LNCaP clone FGC (cell line): ENCODE results near the gene CLASRP.

ENCODE experiments used
- DNase-seq: peaks from one replicate; pipeline ENCODE4 v3.0.0-alpha.2; 2011; ENCODE audit warnings: low read depth
- H3K4me3 ChIP-seq: 2 replicates; pipeline ENCODE4 v1.5.1; 2011; ENCODE audit warnings: mild to moderate bottlenecking, low read depth, low read length, control low read depth
- CTCF ChIP-seq: IDR thresholded peaks from 2 replicates; pipeline ENCODE4 v1.5.1; 2012; ENCODE audit warnings: mild to moderate bottlenecking; ENCODE audit not compliant: control insufficient read depth, insufficient read depth; ENCODE audit errors: extremely low read depth

Gene CLASRP

GRCh38 chr19:45082170-45082569, 43.3 kb downstream of the CLASRP start:
- no peak for DNase-seq
- TF ChIP-seq CTCF, result no peak
- H3K4me3 ChIP-seq, result no peak overlapping the region

GRCh38 chr19:45086480-45086879, 47.6 kb downstream of the CLASRP start:
- no peak for DNase-seq

GRCh38 chr19:45087531-45087930, 48.7 kb downstream of the CLASRP start:
- no peak for DNase-seq
- TF ChIP-seq CTCF, result no peak
- H3K4me3 ChIP-seq, result no peak overlapping the region

More at GRCh38 chr19:45086480-45086879, 47.6 kb downstream of the CLASRP start:
- no peak for TF ChIP-seq CTCF
- H3K4me3 ChIP-seq, result no peak overlapping the region

GRCh38 chr19:45090034-45090433, 51.2 kb downstream of the CLASRP start:
- no peak for TF ChIP-seq CTCF
- no peak for DNase-seq
- no peak overlapping the region for H3K4me3 ChIP-seq

GRCh38 chr19:45090606-45091005, 51.8 kb downstream of the CLASRP start:
- H3K4me3 ChIP-seq, result peak overlapping the region; percentile 80
- DNase-seq, result no peak
- TF ChIP-seq CTCF, result no peak

- peak overlapping the region; percentile 80 for H3K4me3 ChIP-seq
- no peak for TF ChIP-seq CTCF
- peak; percentile 91 for DNase-seq
These were observed 52.4 kb downstream of the CLASRP start for GRCh38 chr19:45091031-45091923.
